Epithelial cell of esophagus (primary cell): ENCODE results near the gene JMJD1C.

Experiments
- DNase-seq: peaks from one replicate; pipeline ENCODE4 v3.0.0; 2010; ENCODE audit warnings: low read depth
- H3K4me3 ChIP-seq: 2 replicates; pipeline ENCODE4 v1.5.1; 2011; ENCODE audit warnings: mild to moderate bottlenecking, low read length, control low read depth
- TF ChIP-seq, protein P1 (sequence below): IDR thresholded peaks from 2 replicates; pipeline ENCODE4 v1.5.1; 2011; ENCODE audit warnings: low read depth, mild to moderate bottlenecking, low read length, control low read depth, inconsistent platforms; ENCODE audit not compliant: insufficient read depth; ENCODE audit errors: missing control alignments

JMJD1C gene

DNA sequence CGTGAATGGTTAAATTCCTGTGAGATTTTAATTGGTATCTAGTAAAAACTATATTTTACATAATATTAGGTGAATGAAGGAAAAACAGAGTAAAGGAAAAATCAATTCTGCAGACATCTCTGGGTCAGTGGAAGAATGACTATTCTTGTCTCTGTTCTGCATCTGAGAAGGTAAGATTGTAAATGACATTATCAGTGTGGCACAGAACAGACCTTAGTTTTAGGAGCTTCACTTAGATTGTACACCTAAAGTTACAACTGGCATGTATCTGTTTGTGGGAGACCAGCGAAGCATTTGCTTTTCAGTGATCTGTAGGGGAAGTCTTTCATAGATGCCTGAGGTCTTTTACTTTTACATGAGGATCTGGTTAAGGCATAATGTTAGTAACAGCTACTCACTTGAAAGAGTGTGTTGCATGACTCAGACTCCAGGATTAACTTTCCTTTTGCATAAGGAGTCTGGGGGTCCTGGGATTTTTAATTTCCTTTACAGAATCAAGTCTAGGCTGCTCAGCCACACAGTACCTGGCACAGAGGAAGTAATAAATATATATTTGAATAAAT lies 56.2 kb downstream of the JMJD1C start:
- DNase-seq = peak; percentile 38
- TF ChIP-seq, protein P1, sequence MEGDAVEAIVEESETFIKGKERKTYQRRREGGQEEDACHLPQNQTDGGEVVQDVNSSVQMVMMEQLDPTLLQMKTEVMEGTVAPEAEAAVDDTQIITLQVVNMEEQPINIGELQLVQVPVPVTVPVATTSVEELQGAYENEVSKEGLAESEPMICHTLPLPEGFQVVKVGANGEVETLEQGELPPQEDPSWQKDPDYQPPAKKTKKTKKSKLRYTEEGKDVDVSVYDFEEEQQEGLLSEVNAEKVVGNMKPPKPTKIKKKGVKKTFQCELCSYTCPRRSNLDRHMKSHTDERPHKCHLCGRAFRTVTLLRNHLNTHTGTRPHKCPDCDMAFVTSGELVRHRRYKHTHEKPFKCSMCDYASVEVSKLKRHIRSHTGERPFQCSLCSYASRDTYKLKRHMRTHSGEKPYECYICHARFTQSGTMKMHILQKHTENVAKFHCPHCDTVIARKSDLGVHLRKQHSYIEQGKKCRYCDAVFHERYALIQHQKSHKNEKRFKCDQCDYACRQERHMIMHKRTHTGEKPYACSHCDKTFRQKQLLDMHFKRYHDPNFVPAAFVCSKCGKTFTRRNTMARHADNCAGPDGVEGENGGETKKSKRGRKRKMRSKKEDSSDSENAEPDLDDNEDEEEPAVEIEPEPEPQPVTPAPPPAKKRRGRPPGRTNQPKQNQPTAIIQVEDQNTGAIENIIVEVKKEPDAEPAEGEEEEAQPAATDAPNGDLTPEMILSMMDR = no peak
- H3K4me3 ChIP-seq = no peak overlapping the region

DNA sequence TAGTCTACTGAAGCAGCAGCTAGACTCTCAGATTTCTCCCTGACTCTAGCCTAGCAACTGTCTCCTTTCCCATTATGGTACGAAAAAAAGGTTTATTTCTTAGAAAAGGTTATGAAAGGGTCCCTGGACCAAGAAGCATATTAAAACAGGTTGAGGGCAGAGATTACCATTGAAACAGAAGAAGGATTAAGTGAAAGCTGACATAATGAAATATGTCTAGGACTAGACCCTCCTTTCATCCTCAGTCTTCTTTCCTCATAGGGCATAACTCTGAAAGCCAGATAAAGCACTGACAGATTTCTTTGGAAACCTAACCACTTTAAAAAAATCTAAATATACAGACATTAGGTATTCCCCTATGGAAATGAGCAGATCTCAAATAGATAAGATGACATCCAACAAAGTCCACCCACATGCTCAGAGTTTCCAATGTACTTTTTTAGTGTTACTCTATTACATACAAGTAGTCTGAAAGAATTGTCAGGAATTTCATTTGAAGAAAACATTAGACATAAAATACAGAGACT lies 58.6 kb downstream of the JMJD1C start:
- TF ChIP-seq, protein P1 = no peak
- no peak overlapping the region for H3K4me3 ChIP-seq
- no peak for DNase-seq

DNA sequence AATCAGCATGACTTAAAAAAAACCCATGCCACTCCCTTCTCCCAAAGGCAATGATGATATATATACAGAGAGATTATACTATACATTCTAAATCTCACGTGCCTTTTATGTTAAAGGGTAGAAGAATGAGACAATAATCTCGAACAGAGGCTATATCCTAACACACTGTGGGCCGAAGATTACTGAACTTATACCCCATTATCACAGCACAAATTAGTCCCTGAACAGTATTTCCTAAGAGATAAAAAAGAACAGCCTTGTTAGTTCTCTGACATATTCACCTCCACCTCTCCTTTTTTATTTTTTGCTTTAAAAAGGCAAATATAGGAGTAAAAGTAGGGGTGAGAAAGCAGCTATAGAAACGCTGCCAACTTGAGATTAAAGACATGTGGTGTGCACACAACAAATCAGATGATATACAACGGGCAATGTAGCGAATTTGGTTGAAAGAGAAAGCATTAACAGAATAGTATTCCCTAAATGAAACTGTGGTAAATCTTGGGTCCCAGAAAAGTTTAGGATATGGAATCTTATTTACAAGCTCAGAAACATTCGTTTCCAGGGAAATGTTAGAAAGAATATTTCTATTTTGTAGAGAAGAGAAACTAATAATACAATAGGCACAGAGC lies 69.5 kb downstream of the JMJD1C start:
- DNase-seq = no peak

DNA sequence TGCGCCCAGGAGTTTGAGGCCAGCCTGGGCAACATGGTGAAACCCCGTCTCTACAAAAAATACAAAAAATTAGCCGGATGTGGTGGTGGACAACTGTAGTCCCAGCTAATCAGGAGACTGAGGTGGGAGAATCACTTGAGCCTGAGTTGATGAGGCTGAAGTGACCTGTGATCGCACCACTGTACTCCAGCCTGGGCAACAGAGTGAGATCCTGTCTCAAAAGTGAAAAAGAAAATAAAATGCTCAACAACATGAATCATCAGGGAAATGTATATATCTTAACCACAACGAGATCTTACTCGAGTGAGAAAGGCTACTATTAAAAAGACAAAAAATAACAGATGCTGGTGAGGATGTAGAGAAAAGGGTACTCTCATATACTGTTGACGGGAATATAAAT lies 72.7 kb downstream of the JMJD1C start:
- DNase-seq = no peak
- TF ChIP-seq, protein P1 = no peak
- H3K4me3 ChIP-seq = no peak overlapping the region

More for the DNA sequence above, 69.5 kb downstream of the JMJD1C start:
- TF ChIP-seq, protein P1 = no peak
- no peak overlapping the region for H3K4me3 ChIP-seq

DNA sequence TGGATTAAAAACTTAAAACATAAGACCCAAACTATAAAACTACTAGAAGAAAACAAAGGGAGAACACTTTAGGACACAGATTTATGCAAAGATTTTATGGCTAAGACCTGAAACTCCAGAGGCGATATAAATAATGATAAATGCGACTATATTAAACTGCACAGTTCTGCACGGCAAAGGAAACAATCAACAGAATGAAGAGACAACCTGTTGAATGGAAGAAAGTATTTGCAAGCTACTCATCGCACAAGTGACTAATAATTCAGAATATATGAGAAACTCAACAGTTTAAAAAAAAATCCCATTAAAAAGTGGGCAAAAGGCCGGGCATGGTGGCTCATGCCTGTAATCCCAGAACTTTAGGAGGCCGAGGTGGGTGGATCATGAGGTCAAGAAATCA lies 73.6 kb downstream of the JMJD1C start:
- TF ChIP-seq, protein P1 = no peak
- DNase-seq = no peak
- no peak overlapping the region for H3K4me3 ChIP-seq

DNA sequence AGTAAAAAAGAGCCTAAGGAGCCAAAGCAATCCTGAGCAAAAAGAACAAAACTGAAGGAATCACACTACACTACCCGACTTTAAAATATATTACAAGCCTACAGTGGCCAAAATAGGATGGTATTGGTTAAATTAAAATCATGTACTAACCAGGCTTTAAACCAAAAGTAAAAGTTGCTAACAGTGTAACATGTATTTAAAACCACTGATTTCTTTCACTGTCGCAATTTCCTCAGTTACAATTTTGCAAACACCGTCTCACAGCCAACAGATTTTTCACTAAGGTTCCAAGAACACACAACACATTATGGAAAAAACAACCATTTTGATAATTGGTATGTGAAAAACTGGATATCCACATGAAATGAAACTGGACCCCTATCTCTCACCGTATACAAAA lies 74.0 kb downstream of the JMJD1C start:
- no peak overlapping the region for H3K4me3 ChIP-seq

DNA sequence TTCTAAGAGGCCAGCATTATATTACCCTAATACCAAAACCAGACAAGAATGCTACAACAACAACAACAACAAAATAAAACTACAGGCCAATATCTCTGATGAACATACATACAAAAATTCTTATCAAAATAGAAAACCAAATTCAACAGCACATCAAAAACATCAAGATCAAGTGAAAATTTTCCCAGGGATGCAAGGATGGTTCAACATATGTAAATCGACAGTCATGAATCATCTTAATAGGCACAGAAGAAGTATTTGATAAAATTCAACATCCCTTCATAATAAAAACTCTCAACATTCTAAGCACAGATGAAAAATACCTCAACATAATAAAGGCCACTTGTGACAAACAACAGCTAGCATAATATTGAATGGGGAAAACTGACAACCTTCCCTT lies 75.3 kb downstream of the JMJD1C start:
- TF ChIP-seq, protein P1 = no peak
- no peak overlapping the region for H3K4me3 ChIP-seq
- DNase-seq = no peak

More for the DNA sequence above, 74.0 kb downstream of the JMJD1C start:
- TF ChIP-seq, protein P1 = no peak
- DNase-seq = no peak
